Activated B cell treated with CpG ODN at 0.5 μM for 24 hours (primary cell): ENCODE data around the gene C16orf90. TPM values are rescaled to one million over a fixed set of nuclear protein-coding genes. Genes with fewer than 3 reads are reported as not detected.

ENCODE experiments used
- ATAC-seq: fragments of 200-7000 bp; cut with Tn5 transposase; one replicate; pipeline ENCODE4 v1.10.0; 2021; ENCODE audit warnings: low read depth, mild to moderate bottlenecking, moderate library complexity
- CTCF ChIA-PET: fragments of 350-600 bp; sonication (Branson Sonifier 250); formaldehyde crosslinking; loops from one replicate; lab custom pipeline; 2021; ENCODE audit warnings: antibody characterized with exemption; lab: Charles Lee
- POLR2A ChIA-PET: fragments of 350-600 bp; sonication (Branson Sonifier 250); formaldehyde crosslinking; loops from one replicate; lab custom pipeline; 2021; ENCODE audit warnings: antibody characterized with exemption; lab: Charles Lee
- DNase-seq: peaks from one replicate; pipeline ENCODE4 v3.0.0; 2022
- H3K27ac Mint-ChIP-seq: one replicate; pipeline ENCODE4 v1.8.0; 2020; ENCODE audit warnings: mixed read lengths
- H3K27me3 Mint-ChIP-seq: one replicate; pipeline ENCODE4 v1.8.0; 2021; ENCODE audit warnings: mixed read lengths
- H3K36me3 Mint-ChIP-seq: one replicate; pipeline ENCODE4 v1.8.0; 2021; ENCODE audit warnings: low read depth, mixed read lengths
- H3K4me1 Mint-ChIP-seq: one replicate; pipeline ENCODE4 v1.8.0; 2021; ENCODE audit warnings: mixed read lengths
- H3K4me3 Mint-ChIP-seq: one replicate; pipeline ENCODE4 v1.8.0; 2020; ENCODE audit warnings: mild to moderate bottlenecking, mixed read lengths
- H3K9me3 Mint-ChIP-seq: one replicate; pipeline ENCODE4 v1.8.0; 2020; ENCODE audit warnings: mixed read lengths
- intact Hi-C: fragments of 100-400 bp; cut with micrococcal nuclease; formaldehyde crosslinking; loops from one replicate; pipeline ENCODE4 v1.15.1; 2024
- total RNA-seq: library from RNA; stranded (reverse); gene quantifications from 2 replicates; pipeline ENCODE4 v1.2.3, GENCODE V29; 2022
- TF ChIP-seq, protein P1 (sequence below): fragments of 200-600 bp; IDR thresholded peaks from one replicate; pipeline ENCODE4 v1.8.0; 2022; ENCODE audit warnings: antibody characterized with exemption, mild to moderate bottlenecking

C16orf90 gene
- total RNA-seq, 1 donor from 2014 or later, result not detected

DNA sequence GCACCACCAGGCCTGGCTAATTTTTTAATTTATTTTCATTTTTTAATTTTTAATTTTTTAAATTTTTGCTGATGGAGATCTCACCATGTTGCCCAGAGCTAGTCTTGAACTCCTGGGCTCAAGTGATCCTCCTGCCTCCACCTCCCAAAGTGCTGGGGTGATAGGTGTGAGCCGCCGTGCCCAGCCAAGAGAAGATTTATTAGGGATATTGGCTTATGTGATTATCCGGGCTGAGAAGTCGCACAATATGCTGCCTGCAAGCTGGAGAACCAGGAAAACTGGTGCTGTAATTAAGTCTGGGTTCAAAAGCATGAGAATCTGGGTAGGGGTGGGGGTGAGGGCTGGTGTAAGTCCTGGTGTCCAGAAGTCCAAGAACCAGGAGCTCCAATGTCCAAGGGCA is 2.5 kb upstream of the C16orf90 start:
- no peaks in the 10 kb centered on the region for H3K27me3 Mint-ChIP-seq
- H3K27ac Mint-ChIP-seq, result no peak overlapping the region
- H3K4me3 Mint-ChIP-seq, result no peak overlapping the region
- CTCF ChIA-PET, result no interaction called here
- peaks cover 2% of the 10 kb centered on the region for H3K36me3 Mint-ChIP-seq
- H3K9me3 Mint-ChIP-seq, result no peaks in the 10 kb centered on the region
- TF ChIP-seq, protein P1, sequence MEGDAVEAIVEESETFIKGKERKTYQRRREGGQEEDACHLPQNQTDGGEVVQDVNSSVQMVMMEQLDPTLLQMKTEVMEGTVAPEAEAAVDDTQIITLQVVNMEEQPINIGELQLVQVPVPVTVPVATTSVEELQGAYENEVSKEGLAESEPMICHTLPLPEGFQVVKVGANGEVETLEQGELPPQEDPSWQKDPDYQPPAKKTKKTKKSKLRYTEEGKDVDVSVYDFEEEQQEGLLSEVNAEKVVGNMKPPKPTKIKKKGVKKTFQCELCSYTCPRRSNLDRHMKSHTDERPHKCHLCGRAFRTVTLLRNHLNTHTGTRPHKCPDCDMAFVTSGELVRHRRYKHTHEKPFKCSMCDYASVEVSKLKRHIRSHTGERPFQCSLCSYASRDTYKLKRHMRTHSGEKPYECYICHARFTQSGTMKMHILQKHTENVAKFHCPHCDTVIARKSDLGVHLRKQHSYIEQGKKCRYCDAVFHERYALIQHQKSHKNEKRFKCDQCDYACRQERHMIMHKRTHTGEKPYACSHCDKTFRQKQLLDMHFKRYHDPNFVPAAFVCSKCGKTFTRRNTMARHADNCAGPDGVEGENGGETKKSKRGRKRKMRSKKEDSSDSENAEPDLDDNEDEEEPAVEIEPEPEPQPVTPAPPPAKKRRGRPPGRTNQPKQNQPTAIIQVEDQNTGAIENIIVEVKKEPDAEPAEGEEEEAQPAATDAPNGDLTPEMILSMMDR, result no peak
- H3K4me1 Mint-ChIP-seq, result peaks cover 26% of the 10 kb centered on the region
- POLR2A ChIA-PET, result interaction anchor here (1.1 kb wide), 1 partner anchor 345 kb away, joined by 3 read pairs; no protein-coding TSS in a partner anchor
- DNase-seq (no peak), ATAC-seq (no peak)
- intact Hi-C loops, result no loop called here

DNA sequence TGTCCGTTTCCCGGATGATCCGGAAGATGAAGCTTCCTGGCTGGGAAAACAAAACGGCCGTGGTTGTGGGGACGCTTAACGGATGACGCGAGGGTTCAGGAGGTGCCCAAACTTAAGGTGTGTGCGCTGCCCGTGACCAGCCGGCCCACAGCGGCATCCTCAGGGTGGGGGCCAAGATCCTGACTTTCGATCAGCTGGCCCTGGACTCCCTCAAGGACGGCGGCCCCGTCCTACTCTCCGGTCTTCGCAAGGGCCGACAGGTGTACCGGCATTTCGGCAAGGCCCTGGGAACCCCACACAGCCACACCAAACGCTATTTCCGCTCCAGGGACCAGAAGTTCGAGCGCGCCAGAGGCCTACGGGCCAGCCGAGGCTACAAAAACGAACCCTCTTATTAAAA is 1.1 kb upstream of the C16orf90 start:
- H3K36me3 Mint-ChIP-seq, result peaks cover 2% of the 10 kb centered on the region
- ChIA-PET POLR2A (no interaction called here), CTCF (interaction anchor here (1.0 kb wide), 1 partner anchor 398 kb away, joined by 4 read pairs; no protein-coding TSS in a partner anchor)
- no peak for ATAC-seq
- H3K27ac Mint-ChIP-seq, result no peak overlapping the region
- H3K27me3 Mint-ChIP-seq, result no peaks in the 10 kb centered on the region
- no peak for DNase-seq
- TF ChIP-seq, protein P1, result no peak
- H3K4me1 Mint-ChIP-seq, result peaks cover 18% of the 10 kb centered on the region
- no peak overlapping the region for H3K4me3 Mint-ChIP-seq
- intact Hi-C loops, result no loop called here
- no peaks in the 10 kb centered on the region for H3K9me3 Mint-ChIP-seq

DNA sequence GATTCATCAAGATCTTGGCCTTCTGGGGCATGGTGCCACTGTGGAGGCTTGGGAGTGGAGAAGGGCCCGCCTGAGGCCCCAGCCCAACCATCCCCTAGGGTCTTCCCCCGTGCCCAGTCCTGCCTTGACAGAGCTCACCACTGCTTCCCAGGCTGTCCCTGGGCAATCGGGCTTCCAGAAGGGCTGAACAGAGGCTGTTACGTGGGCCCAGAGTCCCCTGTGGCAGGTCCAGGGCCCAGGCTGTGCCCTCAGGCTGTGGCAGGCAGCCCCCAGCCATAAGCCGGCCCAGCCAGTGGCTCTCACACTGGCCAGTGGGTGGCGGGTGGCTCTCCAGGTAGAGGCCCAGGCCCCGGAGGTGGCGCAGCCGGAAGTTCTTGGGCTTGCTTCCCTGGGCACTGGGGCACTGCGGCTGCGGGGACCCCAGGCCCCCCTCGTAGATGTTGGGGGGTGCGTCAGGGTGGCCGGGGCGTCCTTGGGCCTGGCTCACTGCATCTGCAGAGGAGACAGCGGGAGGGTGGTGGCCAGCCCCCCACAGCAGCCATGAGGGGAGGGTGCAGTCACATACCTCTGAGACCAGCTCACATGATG is 809 bp downstream of the C16orf90 start:
- ChIA-PET CTCF (no interaction called here), POLR2A (no interaction called here)
- Mint-ChIP-seq H3K36me3 (no peaks in the 10 kb centered on the region), H3K27me3 (no peaks in the 10 kb centered on the region), H3K4me3 (no peak overlapping the region), H3K27ac (no peak overlapping the region), H3K4me1 (peaks cover 1% of the 10 kb centered on the region), H3K9me3 (no peaks in the 10 kb centered on the region)
- intact Hi-C loops, result no loop called here
- no peak for DNase-seq
- TF ChIP-seq, protein P1, result no peak
- no peak for ATAC-seq

DNA sequence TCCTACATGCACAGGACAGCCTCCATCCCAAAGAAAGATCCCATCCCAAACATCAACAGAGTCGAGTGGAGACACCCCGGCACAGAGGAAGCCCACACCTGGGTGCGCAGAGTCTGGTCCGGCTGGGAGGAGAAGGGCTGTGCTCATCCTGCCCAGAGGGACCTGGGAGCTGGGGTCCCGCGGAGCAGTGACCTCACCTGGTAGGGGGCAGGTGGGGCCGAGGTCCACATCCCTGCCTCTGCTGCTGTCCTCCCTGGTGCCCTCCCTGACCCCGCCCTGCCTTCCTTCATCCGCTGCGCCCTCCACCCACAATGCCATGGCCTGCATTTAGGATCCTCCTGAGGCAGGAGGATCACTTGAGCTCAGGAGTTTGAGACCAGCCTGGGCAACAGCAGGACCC is 2.9 kb downstream of the C16orf90 start:
- Mint-ChIP-seq H3K4me3 (no peak overlapping the region), H3K27me3 (no peaks in the 10 kb centered on the region), H3K27ac (no peak overlapping the region), H3K4me1 (no peaks in the 10 kb centered on the region), H3K9me3 (no peaks in the 10 kb centered on the region), H3K36me3 (peaks cover 4% of the 10 kb centered on the region)
- DNase-seq, result no peak
- ChIA-PET CTCF (no interaction called here), POLR2A (no interaction called here)
- intact Hi-C loops, result no loop called here
- TF ChIP-seq, protein P1, result no peak
- ATAC-seq, result no peak

DNA sequence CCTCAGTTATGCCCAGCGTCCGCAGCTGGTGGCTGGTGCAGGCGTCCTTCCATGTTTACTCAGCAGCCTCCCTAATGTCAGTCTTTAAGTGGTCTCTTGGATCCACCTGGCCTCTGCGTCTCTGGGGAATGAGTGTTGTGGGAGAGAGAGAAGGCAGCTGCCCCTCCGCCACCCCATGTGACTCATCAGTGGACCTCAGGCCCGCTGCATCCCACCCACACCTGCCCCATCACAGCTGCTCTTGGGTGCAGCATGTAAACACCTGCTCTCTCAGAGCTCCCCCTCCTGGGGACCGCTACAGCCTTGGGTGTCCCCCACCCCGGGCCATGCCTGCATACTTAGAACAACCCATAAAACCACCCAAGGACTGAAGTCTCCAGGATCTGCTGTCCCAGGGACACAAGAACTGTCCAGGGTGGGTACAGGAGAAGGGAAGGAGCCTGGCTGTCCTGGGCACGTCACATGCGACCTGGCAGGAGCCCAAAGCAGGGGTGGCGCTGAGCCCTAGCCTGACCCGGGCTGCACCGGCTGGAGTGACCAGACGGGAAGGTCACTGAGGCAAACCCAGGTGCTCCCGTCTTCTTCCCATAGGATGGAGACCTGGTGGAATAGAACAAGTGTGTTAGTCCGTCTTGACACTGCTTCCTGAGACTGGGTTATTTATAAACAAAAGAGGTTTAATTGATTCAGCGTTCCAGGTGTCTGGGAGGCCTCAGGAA is 4.2 kb downstream of the C16orf90 start:
- no peak for DNase-seq
- ChIA-PET POLR2A (no interaction called here), CTCF (interaction anchor here (0.8 kb wide), 1 partner anchor 10 kb away, joined by 3 read pairs; the partner anchor contains the start of gene CLUAP1)
- peaks cover 12% of the 10 kb centered on the region for H3K36me3 Mint-ChIP-seq
- no peaks in the 10 kb centered on the region for H3K9me3 Mint-ChIP-seq
- intact Hi-C loops, result no loop called here
- H3K4me3 Mint-ChIP-seq, result no peak overlapping the region
- no peaks in the 10 kb centered on the region for H3K4me1 Mint-ChIP-seq
- no peak for ATAC-seq
- TF ChIP-seq, protein P1, result no peak
- no peak overlapping the region for H3K27ac Mint-ChIP-seq
- no peaks in the 10 kb centered on the region for H3K27me3 Mint-ChIP-seq
